H1 (cell line): ENCODE results near the gene IL22RA2. TPM values are rescaled to one million over a fixed set of nuclear protein-coding genes. Genes with fewer than 3 reads are reported as not detected.

Experiments used
- BCL11A ChIP-seq, 2 experiments: IDR thresholded peaks; one replicate each; pipeline ENCODE4 v1.6.1; 2011; ENCODE audit warnings: low read depth in 2 of 2, low read length in 2 of 2, mild to moderate bottlenecking in 2 of 2
- CBX8 ChIP-seq: fragments of 300-800, 300-1000 bp; sonication (generic); IDR thresholded peaks from 2 replicates; pipeline ENCODE4 v1.7.1; 2016; ENCODE audit warnings: low read depth, low read length, borderline replicate concordance
- CEBPB ChIP-seq: IDR thresholded peaks from 2 replicates; pipeline ENCODE4 v1.6.1; 2012; ENCODE audit warnings: low read depth, low read length
- CTBP2 ChIP-seq: IDR thresholded peaks from 2 replicates; pipeline ENCODE4 v1.7.0; 2011; ENCODE audit warnings: borderline replicate concordance, mild to moderate bottlenecking, moderate library complexity, mixed read lengths, low read length; ENCODE audit not compliant: insufficient read depth, insufficient read length
- JUND ChIP-seq: IDR thresholded peaks from 2 replicates; pipeline ENCODE4 v1.6.1; 2011; ENCODE audit warnings: mild to moderate bottlenecking, improper control_type of control experiment, low read length
- KDM1A ChIP-seq: fragments of 200-600, 300-600 bp; sonication (generic); IDR thresholded peaks from 2 replicates; pipeline ENCODE4 v1.7.1; 2016; ENCODE audit warnings: mild to moderate bottlenecking, low read length, borderline replicate concordance
- RAD21 ChIP-seq, 2 experiments: IDR thresholded peaks in 1 of 2; conservative IDR thresholded peaks in 1 of 2; 2 replicates each; pipeline ENCODE4 v1.6.1; 2011; ENCODE audit warnings: low read depth in 2 of 2, low read length in 2 of 2, improper control_type of control experiment in 1 of 2, inconsistent platforms in 1 of 2, mild to moderate bottlenecking in 1 of 2, moderate library complexity in 1 of 2
- RXRA ChIP-seq: IDR thresholded peaks from 2 replicates; pipeline ENCODE4 v1.6.1; 2011; ENCODE audit warnings: low read depth, mild to moderate bottlenecking, low read length, moderate library complexity; ENCODE audit not compliant: insufficient read depth
- SIX5 ChIP-seq: IDR thresholded peaks from 2 replicates; pipeline ENCODE4 v1.6.1; 2011; ENCODE audit warnings: mild to moderate bottlenecking, low read depth, low read length
- polyA plus RNA-seq, 7 experiments: library from polyadenylated mRNA; depleted of rRNA in 3 of 7; stranded (reverse) in 5 of 7; unstranded in 2 of 7; fragments of >200 nt in 5 of 7; fragments of 200-250 nt in 2 of 7; gene quantifications; 1 replicate in 5 of 7; 2 replicates in 1 of 7; 4 replicates in 1 of 7; pipeline versions ENCODE4 v1.2.1 to v1.2.3, GENCODE V29; 2011 to 2013; ENCODE audit warnings: missing spikeins in 2 of 7, mixed read lengths in 2 of 7
- total RNA-seq: library from RNA; stranded (reverse); fragmentation: NEBNext Ultra II Directional; extraction: Animal tissue kit (Norgen Biotek cat#: 25700); gene quantifications from 2 replicates; pipeline ENCODE4 v1.2.1, GENCODE V29; 2021
- TF ChIP-seq, protein P1 (sequence below): fragments of 300-600 bp; sonication (generic); IDR thresholded peaks from 2 replicates; pipeline ENCODE4 v1.7.1; 2012; ENCODE audit warnings: low read length, moderate library complexity, mild to moderate bottlenecking, inconsistent platforms; ENCODE audit not compliant: insufficient replicate concordance
- TF ChIP-seq, protein P2 (sequence below): IDR thresholded peaks from 2 replicates; pipeline ENCODE4 v1.6.1; 2012; ENCODE audit warnings: inconsistent platforms

Gene IL22RA2
- total and polyA plus RNA-seq, 2 of the 8 experiments (the other 6 are each of a cell fraction or from before 2014, with no cell fraction given): not detected

DNA sequence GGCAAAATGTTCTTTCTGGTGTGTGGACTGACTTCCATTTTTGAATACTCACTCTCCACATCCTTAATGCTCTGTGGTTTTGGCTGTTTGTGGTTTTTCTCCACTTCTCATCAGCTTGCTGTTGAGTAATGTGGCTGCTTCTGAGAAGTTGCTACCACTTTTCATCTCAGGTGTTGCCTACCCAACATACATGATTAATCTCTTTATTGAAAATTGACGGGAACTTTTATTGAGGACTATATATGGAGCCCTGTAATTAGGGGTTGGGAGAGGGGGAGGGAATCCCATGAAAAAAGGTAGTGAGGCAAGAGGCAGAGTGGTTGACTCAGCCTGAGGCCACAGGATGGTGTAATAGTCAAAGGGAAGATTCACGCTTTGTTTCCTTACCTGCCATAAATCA is 17.6 kb downstream of the IL22RA2 start (continued):
- TF ChIP-seq, protein P1, sequence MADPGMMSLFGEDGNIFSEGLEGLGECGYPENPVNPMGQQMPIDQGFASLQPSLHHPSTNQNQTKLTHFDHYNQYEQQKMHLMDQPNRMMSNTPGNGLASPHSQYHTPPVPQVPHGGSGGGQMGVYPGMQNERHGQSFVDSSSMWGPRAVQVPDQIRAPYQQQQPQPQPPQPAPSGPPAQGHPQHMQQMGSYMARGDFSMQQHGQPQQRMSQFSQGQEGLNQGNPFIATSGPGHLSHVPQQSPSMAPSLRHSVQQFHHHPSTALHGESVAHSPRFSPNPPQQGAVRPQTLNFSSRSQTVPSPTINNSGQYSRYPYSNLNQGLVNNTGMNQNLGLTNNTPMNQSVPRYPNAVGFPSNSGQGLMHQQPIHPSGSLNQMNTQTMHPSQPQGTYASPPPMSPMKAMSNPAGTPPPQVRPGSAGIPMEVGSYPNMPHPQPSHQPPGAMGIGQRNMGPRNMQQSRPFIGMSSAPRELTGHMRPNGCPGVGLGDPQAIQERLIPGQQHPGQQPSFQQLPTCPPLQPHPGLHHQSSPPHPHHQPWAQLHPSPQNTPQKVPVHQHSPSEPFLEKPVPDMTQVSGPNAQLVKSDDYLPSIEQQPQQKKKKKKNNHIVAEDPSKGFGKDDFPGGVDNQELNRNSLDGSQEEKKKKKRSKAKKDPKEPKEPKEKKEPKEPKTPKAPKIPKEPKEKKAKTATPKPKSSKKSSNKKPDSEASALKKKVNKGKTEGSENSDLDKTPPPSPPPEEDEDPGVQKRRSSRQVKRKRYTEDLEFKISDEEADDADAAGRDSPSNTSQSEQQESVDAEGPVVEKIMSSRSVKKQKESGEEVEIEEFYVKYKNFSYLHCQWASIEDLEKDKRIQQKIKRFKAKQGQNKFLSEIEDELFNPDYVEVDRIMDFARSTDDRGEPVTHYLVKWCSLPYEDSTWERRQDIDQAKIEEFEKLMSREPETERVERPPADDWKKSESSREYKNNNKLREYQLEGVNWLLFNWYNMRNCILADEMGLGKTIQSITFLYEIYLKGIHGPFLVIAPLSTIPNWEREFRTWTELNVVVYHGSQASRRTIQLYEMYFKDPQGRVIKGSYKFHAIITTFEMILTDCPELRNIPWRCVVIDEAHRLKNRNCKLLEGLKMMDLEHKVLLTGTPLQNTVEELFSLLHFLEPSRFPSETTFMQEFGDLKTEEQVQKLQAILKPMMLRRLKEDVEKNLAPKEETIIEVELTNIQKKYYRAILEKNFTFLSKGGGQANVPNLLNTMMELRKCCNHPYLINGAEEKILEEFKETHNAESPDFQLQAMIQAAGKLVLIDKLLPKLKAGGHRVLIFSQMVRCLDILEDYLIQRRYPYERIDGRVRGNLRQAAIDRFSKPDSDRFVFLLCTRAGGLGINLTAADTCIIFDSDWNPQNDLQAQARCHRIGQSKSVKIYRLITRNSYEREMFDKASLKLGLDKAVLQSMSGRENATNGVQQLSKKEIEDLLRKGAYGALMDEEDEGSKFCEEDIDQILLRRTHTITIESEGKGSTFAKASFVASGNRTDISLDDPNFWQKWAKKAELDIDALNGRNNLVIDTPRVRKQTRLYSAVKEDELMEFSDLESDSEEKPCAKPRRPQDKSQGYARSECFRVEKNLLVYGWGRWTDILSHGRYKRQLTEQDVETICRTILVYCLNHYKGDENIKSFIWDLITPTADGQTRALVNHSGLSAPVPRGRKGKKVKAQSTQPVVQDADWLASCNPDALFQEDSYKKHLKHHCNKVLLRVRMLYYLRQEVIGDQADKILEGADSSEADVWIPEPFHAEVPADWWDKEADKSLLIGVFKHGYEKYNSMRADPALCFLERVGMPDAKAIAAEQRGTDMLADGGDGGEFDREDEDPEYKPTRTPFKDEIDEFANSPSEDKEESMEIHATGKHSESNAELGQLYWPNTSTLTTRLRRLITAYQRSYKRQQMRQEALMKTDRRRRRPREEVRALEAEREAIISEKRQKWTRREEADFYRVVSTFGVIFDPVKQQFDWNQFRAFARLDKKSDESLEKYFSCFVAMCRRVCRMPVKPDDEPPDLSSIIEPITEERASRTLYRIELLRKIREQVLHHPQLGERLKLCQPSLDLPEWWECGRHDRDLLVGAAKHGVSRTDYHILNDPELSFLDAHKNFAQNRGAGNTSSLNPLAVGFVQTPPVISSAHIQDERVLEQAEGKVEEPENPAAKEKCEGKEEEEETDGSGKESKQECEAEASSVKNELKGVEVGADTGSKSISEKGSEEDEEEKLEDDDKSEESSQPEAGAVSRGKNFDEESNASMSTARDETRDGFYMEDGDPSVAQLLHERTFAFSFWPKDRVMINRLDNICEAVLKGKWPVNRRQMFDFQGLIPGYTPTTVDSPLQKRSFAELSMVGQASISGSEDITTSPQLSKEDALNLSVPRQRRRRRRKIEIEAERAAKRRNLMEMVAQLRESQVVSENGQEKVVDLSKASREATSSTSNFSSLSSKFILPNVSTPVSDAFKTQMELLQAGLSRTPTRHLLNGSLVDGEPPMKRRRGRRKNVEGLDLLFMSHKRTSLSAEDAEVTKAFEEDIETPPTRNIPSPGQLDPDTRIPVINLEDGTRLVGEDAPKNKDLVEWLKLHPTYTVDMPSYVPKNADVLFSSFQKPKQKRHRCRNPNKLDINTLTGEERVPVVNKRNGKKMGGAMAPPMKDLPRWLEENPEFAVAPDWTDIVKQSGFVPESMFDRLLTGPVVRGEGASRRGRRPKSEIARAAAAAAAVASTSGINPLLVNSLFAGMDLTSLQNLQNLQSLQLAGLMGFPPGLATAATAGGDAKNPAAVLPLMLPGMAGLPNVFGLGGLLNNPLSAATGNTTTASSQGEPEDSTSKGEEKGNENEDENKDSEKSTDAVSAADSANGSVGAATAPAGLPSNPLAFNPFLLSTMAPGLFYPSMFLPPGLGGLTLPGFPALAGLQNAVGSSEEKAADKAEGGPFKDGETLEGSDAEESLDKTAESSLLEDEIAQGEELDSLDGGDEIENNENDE: no peak
- no peak for TF ChIP-seq BCL11A (IDR thresholded peaks at IDR 0.05; ENCODE audit: low read depth in 2 of 2, low read length in 2 of 2)
- no peak for TF ChIP-seq JUND
- no peak for TF ChIP-seq CBX8
- TF ChIP-seq, protein P2, sequence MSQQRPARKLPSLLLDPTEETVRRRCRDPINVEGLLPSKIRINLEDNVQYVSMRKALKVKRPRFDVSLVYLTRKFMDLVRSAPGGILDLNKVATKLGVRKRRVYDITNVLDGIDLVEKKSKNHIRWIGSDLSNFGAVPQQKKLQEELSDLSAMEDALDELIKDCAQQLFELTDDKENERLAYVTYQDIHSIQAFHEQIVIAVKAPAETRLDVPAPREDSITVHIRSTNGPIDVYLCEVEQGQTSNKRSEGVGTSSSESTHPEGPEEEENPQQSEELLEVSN: no peak
- TF ChIP-seq CTBP2: no peak
- TF ChIP-seq SIX5: no peak
- no peak for TF ChIP-seq KDM1A
- no peak for TF ChIP-seq CEBPB
- no peak for TF ChIP-seq RXRA
- TF ChIP-seq RAD21 (IDR thresholded peaks at IDR 0.05 in 1 of 2, conservative IDR thresholded peaks at IDR 0.05 in 1 of 2; ENCODE audit: low read depth in 2 of 2, low read length in 2 of 2): no peak
